Stomach (tissue), 9 donors: ENCODE measurements around the gene BMP7. TPM values are rescaled to one million over a fixed set of nuclear protein-coding genes. Genes with fewer than 3 reads are reported as not detected.

Experiments used
- DNase-seq, 2 donors: peaks; one replicate each; pipeline versions ENCODE4 v3.0.0 to v3.0.0-alpha.2; 2013 to 2019
- H3K27ac ChIP-seq, 5 donors: fragments of 200-600 bp in 4 of 5; sonication (generic) in 4 of 5; one replicate each; pipeline ENCODE4 v1.5.1; 2013 to 2019; ENCODE audit warnings: mild to moderate bottlenecking in 1 of 5, moderate library complexity in 1 of 5
- H3K27me3 ChIP-seq, 3 donors: fragments of 200-600 bp; sonication (generic); one replicate each; pipeline ENCODE4 v1.5.1; 2017 to 2019; ENCODE audit warnings: mixed run types in 1 of 3
- H3K36me3 ChIP-seq, 4 donors: fragments of 200-600 bp; sonication (generic); 1 replicate in 3 of 4; 2 replicates in 1 of 4; pipeline ENCODE4 v1.5.1; 2016 to 2019
- H3K4me1 ChIP-seq, 4 donors: fragments of 200-600 bp; sonication (generic); one replicate each; pipeline ENCODE4 v1.5.1; 2016 to 2019
- H3K4me3 ChIP-seq, 4 donors: fragments of 200-600 bp; sonication (generic) in 3 of 4; one replicate each; pipeline ENCODE4 v1.5.1; 2016 to 2019; ENCODE audit warnings: mild to moderate bottlenecking in 1 of 4
- H3K9me3 ChIP-seq, 4 donors: fragments of 200-600 bp; sonication (generic); one replicate each; pipeline ENCODE4 v1.5.1; 2016 to 2019
- CTCF ChIP-seq, 7 experiments: fragments of 450-650 bp in 4 of 7; fragments of 200-600 bp in 3 of 7; sonication (generic) in 3 of 7; IDR thresholded peaks; one replicate each; pipeline ENCODE4 v1.5.1; 2016 to 2019; ENCODE audit warnings: antibody characterized with exemption in 7 of 7, control low read depth in 2 of 7, mild to moderate bottlenecking in 1 of 7
- EP300 ChIP-seq: sonication (generic); formaldehyde crosslinking; IDR thresholded peaks from one replicate; pipeline ENCODE4 v1.6.1; 2017; ENCODE audit warnings: antibody characterized with exemption
- POLR2A ChIP-seq, 4 donors: fragments of 450-650 bp; IDR thresholded peaks; one replicate each; pipeline ENCODE4 v1.6.1; 2016; ENCODE audit warnings: antibody characterized with exemption in 4 of 4, control low read depth in 2 of 4, mild to moderate bottlenecking in 1 of 4, moderate library complexity in 1 of 4
- POLR2AphosphoS5 ChIP-seq, 3 donors: sonication (generic); formaldehyde crosslinking; IDR thresholded peaks; one replicate each; pipeline ENCODE4 v1.6.1; 2016; ENCODE audit warnings: antibody characterized with exemption in 3 of 3
- WGBS, 5 donors: extraction: QIAGEN DNeasy Blood & Tissue Kit in 3 of 5; methylation state at CpG; one replicate each; pipeline versions ENCODE4 v1.1.5 to v1.1.7; 2013 to 2018; 5-methylcytosine and 5-hydroxymethylcytosine counted together
- intact Hi-C: fragments of 100-400 bp; cut with DNase I; formaldehyde crosslinking; loops from one replicate; pipeline ENCODE4 v1.15.1; 2023; ENCODE audit warnings: low total_unique reads
- polyA plus RNA-seq, 3 donors: library from polyadenylated mRNA; stranded (reverse); fragments of 200-250 nt; gene quantifications; one replicate each; pipeline ENCODE4 v1.2.3, GENCODE V29; 2013
- total RNA-seq, 5 donors: library from RNA; depleted of rRNA; stranded (reverse); fragments of >200 nt; gene quantifications; one replicate each; pipeline versions ENCODE4 v1.1.0 to v1.2.3, GENCODE V29; 2014 to 2016
- donor health status: healthy with polysubstance abuse.
- donor health status: Bipolar disorder and iron deficiency.
- donor health status: healthy.

Gene BMP7
- total and polyA plus RNA-seq, 8 donors: under 0.01 to 11.0 (median 2.4) TPM

GRCh38 chr20:57140416-57140965, 126.0 kb downstream of the BMP7 start:
- Histone ChIP-seq H3K36me3 (no peaks in the 10 kb centered on the region), H3K27me3 (peaks cover 0 to 36% (median 4%) of the 10 kb centered on the region in 3 donors), H3K4me3 (no peak overlapping the region), H3K27ac (no peak overlapping the region), H3K9me3 (peaks cover 0 to 4% (median 0%) of the 10 kb centered on the region in 4 donors), H3K4me1 (no peaks in the 10 kb centered on the region)
- intact Hi-C loops: no loop called here
- no peak for DNase-seq
- WGBS, 5 donors: 72 to 80% (median 77%) methylated on average over 7 of the region's 7 CpGs
- no peak for TF ChIP-seq EP300
- TF ChIP-seq POLR2AphosphoS5 (IDR thresholded peaks at IDR 0.05): no peak
- no peak for TF ChIP-seq CTCF (IDR thresholded peaks at IDR 0.05)
- no peak for TF ChIP-seq POLR2A (IDR thresholded peaks at IDR 0.05)

GRCh38 chr20:57139342-57140093, 126.9 kb downstream of the BMP7 start:
- intact Hi-C loops: no loop called here
- 87 to 95% (median 90%) methylated on average over 8 of the region's 8 CpGs for WGBS, 5 donors
- Histone ChIP-seq H3K4me3 (no peak overlapping the region), H3K27me3 (peaks cover 0 to 34% (median 4%) of the 10 kb centered on the region in 3 donors), H3K4me1 (no peaks in the 10 kb centered on the region), H3K9me3 (no peaks in the 10 kb centered on the region), H3K36me3 (no peaks in the 10 kb centered on the region), H3K27ac (no peak overlapping the region)
- TF ChIP-seq POLR2AphosphoS5 (IDR thresholded peaks at IDR 0.05): no peak
- no peak for TF ChIP-seq EP300
- no peak for TF ChIP-seq CTCF (IDR thresholded peaks at IDR 0.05)
- no peak for TF ChIP-seq POLR2A (IDR thresholded peaks at IDR 0.05)
- DNase-seq: no peak

DNA sequence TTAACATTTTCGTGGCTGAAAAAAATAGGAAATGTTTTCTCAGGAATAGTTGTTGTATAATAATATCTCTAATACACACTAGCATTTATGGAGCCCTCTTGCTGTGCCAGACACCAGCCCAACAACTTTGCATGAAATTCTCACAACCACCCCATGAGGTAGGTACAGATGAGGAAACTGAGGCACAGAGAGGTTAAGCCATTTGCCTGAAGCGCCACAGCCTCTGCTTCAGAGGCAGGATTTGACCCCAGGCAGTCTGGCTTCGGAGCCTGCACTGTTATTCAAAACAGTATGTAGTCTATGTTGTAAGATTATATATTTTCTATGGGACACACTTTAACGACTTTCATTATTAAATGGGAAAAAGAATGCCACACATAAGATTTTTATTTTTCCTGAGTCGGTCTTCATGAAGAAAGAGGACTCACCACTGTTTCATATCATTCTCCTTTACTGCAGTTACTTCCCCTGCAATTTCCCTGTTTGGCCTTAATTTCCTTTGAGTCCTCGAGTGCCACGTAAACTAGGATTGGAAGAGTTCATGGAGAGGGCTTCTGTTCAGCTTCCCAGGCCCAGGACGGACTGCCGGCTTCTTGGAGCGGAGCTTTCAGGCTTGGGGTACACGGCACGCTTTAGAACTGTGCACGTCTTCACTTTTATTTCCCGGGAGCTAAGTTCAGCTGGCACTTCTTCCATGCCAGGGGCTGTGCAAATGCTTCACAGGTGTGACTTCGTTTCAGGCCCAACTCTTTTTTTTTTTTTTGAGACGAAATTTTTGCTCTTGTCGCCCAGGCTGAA, 128.0 kb downstream of the BMP7 start:
- DNase-seq: no peak
- no peaks in the 10 kb centered on the region for H3K9me3 ChIP-seq
- 82 to 86% (median 83%) methylated on average over 17 of the region's 17 CpGs for WGBS, 5 donors
- no peak overlapping the region for H3K4me3 ChIP-seq
- no peaks in the 10 kb centered on the region for H3K36me3 ChIP-seq
- peaks cover 0 to 31% (median 2%) of the 10 kb centered on the region in 3 donors for H3K27me3 ChIP-seq
- intact Hi-C loops: no loop called here
- no peak overlapping the region for H3K27ac ChIP-seq
- no peaks in the 10 kb centered on the region for H3K4me1 ChIP-seq
- TF ChIP-seq POLR2A (IDR thresholded peaks at IDR 0.05) (no peak), CTCF (IDR thresholded peaks at IDR 0.05) (no peak), POLR2AphosphoS5 (IDR thresholded peaks at IDR 0.05) (no peak), EP300 (no peak)

- TF ChIP-seq POLR2AphosphoS5 (IDR thresholded peaks at IDR 0.05) (no peak), CTCF (IDR thresholded peaks at IDR 0.05) (no peak), EP300 (no peak), POLR2A (IDR thresholded peaks at IDR 0.05) (no peak)
- intact Hi-C loops: no loop called here
These were observed 128.8 kb downstream of the BMP7 start for GRCh38 chr20:57137676-57138075.

More at GRCh38 chr20:57137676-57138075, 128.8 kb downstream of the BMP7 start:
- 67 to 100% (median 80%) methylated on average over 1 of the region's 1 CpG for WGBS, 5 donors
- H3K4me3 ChIP-seq: no peak overlapping the region
- no peaks in the 10 kb centered on the region for H3K9me3 ChIP-seq
- H3K27me3 ChIP-seq: peaks cover 0 to 30% (median 0%) of the 10 kb centered on the region in 3 donors
- H3K4me1 ChIP-seq: no peaks in the 10 kb centered on the region
- H3K36me3 ChIP-seq: no peaks in the 10 kb centered on the region
- no peak for DNase-seq
- H3K27ac ChIP-seq: no peak overlapping the region
